CD4-positive, alpha-beta T cell treated with Interleukin-17A for 1 hour (primary cell): ENCODE results near the gene DNAJC8.

Experiments
- DNase-seq: peaks from one replicate; pipeline ENCODE4 v3.0.0-alpha.2; 2020

Gene DNAJC8, protein sequence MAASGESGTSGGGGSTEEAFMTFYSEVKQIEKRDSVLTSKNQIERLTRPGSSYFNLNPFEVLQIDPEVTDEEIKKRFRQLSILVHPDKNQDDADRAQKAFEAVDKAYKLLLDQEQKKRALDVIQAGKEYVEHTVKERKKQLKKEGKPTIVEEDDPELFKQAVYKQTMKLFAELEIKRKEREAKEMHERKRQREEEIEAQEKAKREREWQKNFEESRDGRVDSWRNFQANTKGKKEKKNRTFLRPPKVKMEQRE

DNA sequence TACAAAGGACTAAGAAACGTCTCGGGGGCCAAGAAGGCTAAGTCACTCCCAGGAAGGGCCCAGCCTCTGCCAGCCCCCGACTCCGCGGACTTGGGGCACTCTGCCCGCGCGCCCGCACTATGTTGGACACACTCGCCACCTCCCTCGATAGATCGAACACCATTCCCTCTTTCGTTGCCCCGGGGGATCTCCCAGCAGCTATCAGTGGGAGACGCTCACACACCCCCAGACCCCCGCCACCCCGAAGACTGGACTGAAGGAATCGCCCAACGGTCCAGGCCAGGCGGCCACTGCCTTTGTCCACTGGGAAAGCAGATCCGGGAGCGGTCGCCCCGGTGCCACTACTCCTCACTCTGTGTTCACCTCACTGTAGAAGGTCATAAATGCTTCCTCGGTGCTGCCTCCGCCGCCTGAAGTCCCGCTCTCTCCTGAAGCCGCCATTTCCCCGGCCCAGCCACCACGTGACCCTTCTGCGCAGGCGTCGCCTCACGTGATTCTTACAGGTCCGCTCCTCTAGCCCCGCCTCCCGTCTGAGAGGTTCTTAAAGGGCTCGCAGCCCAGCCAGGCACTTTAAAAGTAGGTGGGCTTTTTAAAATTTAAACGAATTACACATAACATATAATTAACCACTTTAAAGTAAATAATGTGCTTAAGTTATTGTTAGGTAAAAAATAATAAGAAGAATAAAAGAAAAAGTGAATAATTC is at the start of gene DNAJC8:
Gene DNAJC8, minus strand, starts transcription at position 472 of the 706 bp plus-strand sequence. Its CDS starts 31 bp downstream, at position 441.
- peak; percentile 94 for DNase-seq

DNA sequence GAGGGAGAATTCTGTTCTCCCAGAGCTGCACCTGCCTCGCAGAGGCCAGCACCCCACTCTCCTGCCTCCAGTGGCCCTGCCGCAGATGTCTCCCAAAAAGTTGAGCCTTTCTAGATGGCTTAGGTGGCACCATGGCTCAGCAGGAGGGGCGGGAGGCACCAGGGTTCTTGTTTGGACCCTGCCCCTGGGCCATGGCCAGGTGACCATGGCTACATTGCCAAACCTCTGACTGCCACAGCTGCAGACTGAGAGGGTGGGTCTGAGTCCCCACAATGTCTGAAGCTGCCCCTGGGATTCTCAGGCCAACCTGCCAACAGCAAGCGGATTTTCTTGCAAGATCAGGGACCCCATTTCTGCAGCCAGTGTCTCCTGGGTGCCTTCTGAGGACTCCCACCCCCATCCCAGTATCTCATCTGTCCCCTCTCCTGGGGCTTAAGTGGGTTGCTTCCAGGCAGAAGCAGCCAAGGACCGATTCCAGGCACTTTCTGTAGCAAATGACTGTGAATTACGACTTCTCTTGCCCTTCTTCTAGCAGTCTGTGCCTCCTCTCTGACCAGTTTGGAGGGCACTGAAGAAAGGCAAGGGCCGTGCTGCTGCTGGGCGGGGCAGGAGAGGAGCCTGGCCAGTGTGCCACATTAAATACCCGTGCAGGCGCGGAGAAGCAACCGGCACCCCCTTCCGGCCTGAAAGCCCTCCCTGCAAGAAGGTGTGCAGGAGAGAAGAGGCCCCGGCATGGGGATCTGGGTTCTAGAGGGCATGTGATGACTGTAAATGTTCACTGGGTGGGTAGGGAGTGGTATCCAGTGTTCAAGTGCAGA is 49.0 kb upstream of the DNAJC8 start:
- no peak for DNase-seq

GRCh38 chr1:28280977-28281381 is 48.1 kb upstream of the DNAJC8 start:
- no peak for DNase-seq

DNA sequence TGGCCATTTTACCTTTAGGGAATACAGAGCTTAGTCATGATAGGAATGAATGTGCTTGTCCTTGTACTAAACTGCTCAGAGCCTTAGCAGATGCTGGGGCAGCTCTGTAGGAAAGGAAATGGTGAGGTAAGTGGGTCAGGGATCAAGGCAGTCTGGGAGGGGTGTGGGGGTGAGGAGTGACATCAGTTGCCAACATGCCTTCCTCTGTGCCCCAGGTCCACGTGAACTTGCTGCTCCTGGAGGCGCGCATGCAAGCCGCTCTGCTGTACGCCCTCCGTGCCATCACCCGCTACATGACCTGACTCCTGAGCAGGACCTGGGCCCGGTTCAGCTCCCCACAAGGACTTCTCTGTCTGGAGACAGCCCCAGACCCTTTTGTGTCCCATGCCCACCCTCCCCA is 47.7 kb upstream of the DNAJC8 start:
- DNase-seq = no peak

DNA sequence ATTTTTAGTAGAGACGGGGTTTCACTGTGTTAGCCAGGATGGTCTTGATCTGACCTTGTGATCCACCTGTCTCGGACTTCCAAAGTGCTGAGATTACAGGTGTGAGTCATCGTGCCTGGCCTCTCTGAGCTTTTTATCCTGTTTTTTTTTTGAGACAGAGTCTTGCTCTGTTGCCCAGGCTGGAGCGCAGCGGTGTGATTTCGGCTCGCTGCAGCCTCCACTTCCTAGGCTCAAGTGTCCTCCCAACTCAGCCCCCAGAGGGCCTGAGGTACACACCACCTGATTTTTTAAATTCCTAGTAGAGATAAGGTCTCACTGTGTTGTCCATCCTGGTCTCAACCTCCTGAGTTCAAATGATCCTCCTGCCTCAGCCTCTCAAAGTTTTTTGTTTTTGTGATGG is 46.9 kb upstream of the DNAJC8 start:
- no peak for DNase-seq

DNA sequence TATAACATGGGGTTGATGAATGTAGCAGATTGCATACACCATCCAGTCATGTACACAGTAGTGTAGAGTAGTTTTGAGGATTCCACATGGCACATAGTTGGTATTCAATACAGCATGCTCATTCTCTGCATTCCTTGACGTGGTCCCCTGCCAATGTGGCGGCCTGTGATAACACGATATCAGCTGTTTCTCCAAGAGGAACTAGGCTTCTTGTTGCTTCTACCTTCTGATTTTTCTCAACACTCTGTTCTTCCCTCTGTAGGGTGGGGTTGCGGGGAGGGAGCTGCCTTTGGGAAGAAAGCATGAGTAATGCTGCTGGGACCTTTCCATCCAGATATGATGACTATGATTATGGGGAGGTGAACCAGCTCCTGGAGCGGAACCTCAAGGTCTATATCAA is 45.9 kb upstream of the DNAJC8 start:
- DNase-seq = no peak

GRCh38 chr1:28273216-28273860 is 40.5 kb upstream of the DNAJC8 start:
- DNase-seq = no peak

- no peak for DNase-seq
Observed at GRCh38 chr1:28272215-28272852, 39.5 kb upstream of the DNAJC8 start.

- DNase-seq = no peak
Observed at GRCh38 chr1:28269529-28269928, 36.7 kb upstream of the DNAJC8 start.

DNA sequence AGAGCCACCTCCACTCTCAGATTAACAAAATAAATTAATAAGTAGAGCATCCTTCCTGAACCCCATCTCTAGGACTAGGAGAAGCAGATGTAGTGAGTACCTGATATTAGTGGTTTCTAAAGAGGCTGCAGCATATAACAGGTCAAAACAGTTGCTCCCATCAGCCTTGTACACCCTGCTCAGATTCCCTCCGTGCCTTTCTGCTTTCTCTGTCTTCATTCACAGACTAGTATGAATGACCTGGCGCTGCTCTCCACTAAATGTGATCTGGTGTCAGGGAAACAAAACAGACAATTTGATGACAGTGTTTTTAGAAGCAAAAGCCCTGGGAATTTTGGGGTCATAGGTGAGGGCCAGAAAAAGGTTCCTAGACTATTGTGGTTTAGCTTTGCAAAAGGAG is 34.8 kb upstream of the DNAJC8 start:
- DNase-seq = no peak

- no peak for DNase-seq
Observed at GRCh38 chr1:28266920-28267322, 34.1 kb upstream of the DNAJC8 start.

DNA sequence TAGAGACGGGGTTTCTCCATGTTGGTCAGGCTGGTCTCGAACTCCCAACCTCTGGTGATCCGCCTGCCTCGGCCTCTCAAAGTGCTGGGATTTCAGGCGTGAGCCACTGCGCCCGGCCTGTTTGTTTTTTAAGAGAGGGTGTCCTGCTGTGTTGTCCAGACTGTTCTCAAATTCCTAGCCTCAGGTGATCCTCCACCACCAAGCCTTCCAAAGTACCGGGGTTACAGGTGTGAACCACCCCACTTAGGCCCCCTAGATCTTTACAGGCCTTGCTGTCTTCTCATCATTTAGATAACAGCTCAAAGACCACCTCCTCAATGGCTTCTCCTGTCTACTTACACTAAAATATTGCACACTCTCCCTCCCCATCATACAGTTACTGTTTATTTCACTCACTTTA is 32.7 kb upstream of the DNAJC8 start:
- no peak for DNase-seq

DNA sequence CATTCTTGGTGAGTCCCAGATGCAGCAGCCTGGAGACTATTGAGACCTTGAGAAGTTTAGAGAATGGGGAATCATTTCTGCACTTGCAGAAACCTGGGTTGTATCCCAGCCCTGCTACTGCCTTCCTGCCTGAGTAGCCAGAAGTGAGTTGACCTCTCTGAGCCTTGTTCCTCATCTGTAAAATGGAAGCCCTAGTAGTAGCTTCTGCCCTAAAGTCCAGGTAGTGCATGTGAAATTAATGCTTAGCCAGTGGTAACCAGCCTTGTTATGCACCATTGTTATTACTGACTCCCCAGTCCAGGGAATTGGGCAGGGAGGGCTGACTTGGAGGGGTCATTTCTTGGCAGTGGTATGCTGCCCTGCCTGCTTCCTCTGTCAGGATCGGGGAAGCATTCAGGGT is 32.1 kb upstream of the DNAJC8 start:
- no peak for DNase-seq

GRCh38 chr1:28260803-28261174 is 28.0 kb upstream of the DNAJC8 start:
- DNase-seq = no peak

DNA sequence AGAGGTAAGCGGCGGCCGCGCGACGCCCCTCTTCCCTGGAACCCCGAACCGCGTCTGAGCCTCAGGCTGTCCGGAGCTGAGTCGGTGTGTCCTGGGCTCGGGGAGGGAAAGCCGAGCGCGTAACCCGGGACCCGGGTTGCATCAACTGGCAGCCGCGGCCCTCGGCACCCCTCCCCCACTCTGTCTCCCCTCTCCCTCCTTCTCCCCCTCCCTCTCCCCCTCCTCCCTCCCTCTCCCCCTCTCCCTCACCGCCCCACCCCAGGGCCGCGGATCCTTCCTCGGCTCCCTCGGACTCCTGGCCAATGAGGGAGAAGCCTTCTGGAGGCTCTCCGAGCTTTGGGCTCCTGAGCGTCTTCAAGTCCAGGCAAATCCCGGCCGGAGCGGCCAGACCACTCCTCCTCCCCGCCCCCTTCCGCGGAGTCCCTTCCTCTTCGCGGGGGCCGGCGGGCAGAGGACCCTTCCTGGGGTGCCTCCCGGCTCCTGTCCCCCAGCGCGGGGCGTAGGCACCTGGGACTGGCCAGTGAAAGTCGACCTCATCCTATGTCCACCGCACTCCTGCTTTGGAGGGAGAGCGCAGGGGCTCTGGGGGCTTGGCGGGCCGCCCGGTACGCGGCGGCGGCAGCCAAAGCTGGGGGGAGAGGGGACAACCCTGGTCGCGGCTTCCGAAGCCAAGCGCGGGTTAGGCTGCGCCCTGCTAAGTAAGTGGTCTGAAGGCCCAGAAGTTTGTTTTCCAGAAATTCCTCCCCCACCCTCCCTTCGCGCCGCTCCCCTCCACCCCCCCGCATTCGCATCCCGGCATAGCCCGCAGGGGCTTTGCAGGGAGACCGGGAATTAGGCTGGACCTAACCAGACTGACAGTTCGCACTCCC is 27.3 kb upstream of the DNAJC8 start:
- peak; percentile 32 for DNase-seq

DNA sequence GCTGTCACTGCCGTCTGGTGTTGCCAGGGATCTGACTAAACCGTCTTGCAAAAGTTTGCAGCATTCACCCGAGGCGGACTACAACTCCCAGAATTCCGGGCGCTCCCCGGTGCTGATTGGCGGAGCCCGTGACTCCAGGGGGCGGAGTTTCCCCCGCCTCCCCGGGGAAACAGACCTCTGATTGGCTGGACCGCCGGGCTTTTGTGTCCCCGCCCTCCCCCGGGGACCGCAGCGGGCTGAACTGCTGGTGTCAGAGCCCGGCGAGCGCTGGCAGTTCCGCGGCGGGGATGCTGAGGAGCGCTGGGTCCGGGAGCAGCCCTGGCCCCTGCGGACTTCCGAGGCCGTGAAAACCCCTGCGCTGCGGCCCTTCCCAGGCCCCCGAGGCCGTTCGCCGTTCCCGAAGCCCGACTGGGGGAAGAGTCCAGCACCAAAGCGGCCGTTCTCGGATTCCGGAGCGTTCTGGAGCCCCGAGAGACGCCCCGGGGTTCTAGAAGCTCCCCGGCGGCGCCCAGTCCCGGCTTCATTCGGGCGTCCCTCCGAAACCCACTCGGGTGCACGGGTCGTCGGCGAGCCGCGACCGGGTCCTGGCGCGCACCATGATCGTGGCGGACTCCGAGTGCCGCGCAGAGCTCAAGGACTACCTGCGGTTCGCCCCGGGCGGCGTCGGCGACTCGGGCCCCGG is 26.6 kb upstream of the DNAJC8 start, which contains the start of gene SESN2:
Gene SESN2, plus strand, starts transcription at position 267 of the 682 bp plus-strand sequence. Its CDS starts 330 bp downstream, at position 597.
- peak; percentile 99 for DNase-seq

DNA sequence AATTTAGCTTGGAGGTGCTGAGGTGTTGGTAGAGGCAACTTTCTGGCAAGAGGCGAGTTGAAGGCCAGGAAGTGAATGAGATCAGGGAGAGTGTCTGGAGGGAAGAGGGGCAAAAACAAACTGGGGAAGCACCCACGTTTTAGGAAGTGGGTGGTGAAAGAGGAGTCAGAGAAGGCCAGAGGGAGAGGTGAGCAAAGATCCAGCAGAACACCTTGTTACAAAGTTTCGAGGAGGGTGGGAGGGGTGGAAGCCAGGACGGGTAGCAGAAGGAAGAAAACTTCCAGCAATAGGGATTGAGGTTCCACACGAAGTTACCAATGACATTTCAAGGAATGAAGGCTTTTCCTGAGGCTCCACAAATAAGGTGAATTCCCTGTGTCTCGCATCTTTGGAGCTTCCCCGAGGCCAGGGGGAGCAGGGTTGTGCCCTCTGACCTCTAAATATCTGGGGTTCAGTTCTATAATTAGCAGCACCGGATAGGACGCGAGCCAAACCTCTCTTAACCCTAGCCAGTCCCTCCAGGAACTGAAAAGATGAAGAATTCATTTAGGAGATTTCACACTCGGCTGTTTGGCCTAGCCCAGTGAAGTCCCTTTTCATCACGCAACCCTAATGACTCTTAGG is 25.9 kb upstream of the DNAJC8 start:
- no peak for DNase-seq

DNA sequence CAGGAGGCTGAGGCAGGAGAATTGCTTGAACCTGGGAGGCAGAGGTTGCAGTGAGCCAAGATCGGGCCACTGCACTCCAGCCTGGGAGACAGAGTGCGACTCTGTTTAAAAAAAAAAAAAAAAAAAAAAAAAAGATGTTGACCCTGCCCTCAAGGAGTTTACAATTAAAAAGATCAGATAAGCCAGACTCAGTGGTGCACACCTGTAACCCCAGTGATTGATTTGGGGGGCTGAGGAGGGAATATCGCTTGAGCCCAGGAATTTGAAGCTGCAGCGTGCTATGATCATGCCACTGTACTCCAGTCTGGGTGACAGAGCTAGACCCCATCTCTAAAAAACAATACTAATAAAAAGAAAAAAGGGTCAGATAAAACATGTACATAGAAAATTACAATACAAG is 24.9 kb upstream of the DNAJC8 start:
- DNase-seq = no peak

DNA sequence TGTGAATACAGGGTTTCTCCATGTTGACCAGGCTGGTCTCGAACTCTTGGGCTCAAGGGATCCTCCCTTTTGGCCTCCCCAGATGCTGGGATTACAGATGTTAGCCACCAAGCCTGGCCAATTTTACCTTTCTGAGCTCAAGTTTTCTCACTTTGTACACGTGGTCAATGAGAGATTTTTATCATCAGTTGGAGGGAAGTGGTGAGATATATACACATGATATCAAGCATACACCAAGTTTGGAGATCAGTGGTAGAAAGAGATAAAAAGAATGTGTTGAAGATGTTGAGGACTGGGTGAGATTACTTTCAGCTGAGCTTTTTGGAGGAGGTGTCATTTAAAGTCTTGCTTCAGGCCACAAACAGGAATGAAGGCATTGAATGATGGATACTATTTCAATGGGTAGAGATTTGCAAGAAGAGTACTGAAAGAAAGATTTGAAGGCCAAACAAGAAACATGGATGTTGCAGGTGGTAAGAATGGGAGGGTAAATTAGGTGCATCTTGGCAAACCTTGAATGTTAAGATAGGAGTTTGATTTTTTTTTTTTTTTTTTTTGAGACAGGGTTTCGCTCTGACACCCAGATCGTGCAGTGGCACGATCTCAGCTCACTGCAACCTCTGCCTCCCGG is 23.5 kb upstream of the DNAJC8 start:
- DNase-seq = peak; percentile 79

GRCh38 chr1:28249866-28250295 is 17.1 kb upstream of the DNAJC8 start:
- no peak for DNase-seq
